HG02798 (cell line): ENCODE results near the gene ULBP1.
"Not testable (repeated sequence)": the region's sequence is repeated elsewhere in the genome, so short reads cannot be mapped to it uniquely, and the experiment has no call there.

ENCODE experiments used
- ATAC-seq: cut with Tn5 transposase; IDR thresholded peaks from one replicate; pipeline ENCODE4 v1.9.1; 2021; ENCODE audit warnings: mild to moderate bottlenecking; ENCODE audit not compliant: unreplicated experiment, poor library complexity

ULBP1 gene

GRCh38 chr6:149968909-149969308 lies 5.2 kb downstream of the ULBP1 start:
- not testable (repeated sequence) for ATAC-seq

GRCh38 chr6:149969635-149970034 lies 5.9 kb downstream of the ULBP1 start:
- ATAC-seq = no peak

- not testable (repeated sequence) for ATAC-seq
Measured at GRCh38 chr6:149974394-149974793, 10.7 kb downstream of the ULBP1 start.

GRCh38 chr6:149974825-149975224 lies 11.1 kb downstream of the ULBP1 start:
- ATAC-seq = no peak

- ATAC-seq = no peak
Measured at GRCh38 chr6:149975400-149975799, 11.7 kb downstream of the ULBP1 start.

- ATAC-seq = no peak
Measured at GRCh38 chr6:149977221-149977620, 13.5 kb downstream of the ULBP1 start.

- no peak for ATAC-seq
Measured at GRCh38 chr6:149978610-149979009, 14.9 kb downstream of the ULBP1 start.

- ATAC-seq = no peak
Measured at GRCh38 chr6:149979293-149979692, 15.6 kb downstream of the ULBP1 start.

- ATAC-seq = no peak
Measured at GRCh38 chr6:149983145-149983544, 19.4 kb downstream of the ULBP1 start.

- no peak for ATAC-seq
Measured at GRCh38 chr6:149984773-149985172, 21.0 kb downstream of the ULBP1 start.

- no peak for ATAC-seq
Measured at GRCh38 chr6:149985481-149985937, 21.8 kb downstream of the ULBP1 start.

- no peak for ATAC-seq
Measured at GRCh38 chr6:149987602-149988107, 23.9 kb downstream of the ULBP1 start.

GRCh38 chr6:149988550-149989346 lies 25.0 kb downstream of the ULBP1 start:
- ATAC-seq = no peak

- ATAC-seq = no peak
Measured at GRCh38 chr6:149990212-149990660, 26.5 kb downstream of the ULBP1 start.

GRCh38 chr6:149990661-149991471 lies 27.1 kb downstream of the ULBP1 start:
- ATAC-seq = no peak

- not testable (repeated sequence) for ATAC-seq
Measured at GRCh38 chr6:149991472-149991795, 27.7 kb downstream of the ULBP1 start.

- ATAC-seq = no peak
Measured at GRCh38 chr6:149991838-149992237, 28.1 kb downstream of the ULBP1 start.

- ATAC-seq = no peak
Measured at GRCh38 chr6:149995235-149995750, 31.6 kb downstream of the ULBP1 start.

- no peak for ATAC-seq
Measured at GRCh38 chr6:149995971-149996370, 32.2 kb downstream of the ULBP1 start.

- no peak for ATAC-seq
Measured at GRCh38 chr6:149999636-150000035, 35.9 kb downstream of the ULBP1 start.
